ENCODE measurements around the gene CIAO1.

GRCh38 chr2:96259497-96259921 is 6.5 kb upstream of the CIAO1 start:
- TF ChIP-seq CTCF (IDR thresholded peaks at IDR 0.05; ENCODE audit: insufficient read depth, low read depth, low read length) (no peak), EZH2 (IDR thresholded peaks at IDR 0.05; ENCODE audit: insufficient read depth, low read length) (no peak)

All from astrocyte (in vitro differentiated cells and primary cell).